Bronchial epithelial cell (primary cell): Measurements from ENCODE around the gene MGAT4A. TPM values are rescaled to one million over a fixed set of nuclear protein-coding genes. Genes with fewer than 3 reads are reported as not detected.
A peak's percentile ranks its signal among the peaks of the same experiment; 100 is the strongest.

Source experiments
- DNase-seq: peaks from one replicate; pipeline ENCODE4 v3.0.0-alpha.2; 2010; ENCODE audit warnings: low read depth
- FAIRE-seq: peaks from 2 replicates; lab custom pipeline; 2011; peaks lifted over from hg19 to GRCh38; lab: Jason Lieb, UNC
- H3K27me3 ChIP-seq: 2 replicates; pipeline ENCODE4 v1.5.1; 2011; ENCODE audit warnings: low read length; ENCODE audit not compliant: control insufficient read depth, insufficient read depth
- H3K36me3 ChIP-seq: 2 replicates; pipeline ENCODE4 v1.5.1; 2011; ENCODE audit warnings: low read length; ENCODE audit not compliant: control insufficient read depth, insufficient read depth
- H3K4me3 ChIP-seq: 2 replicates; pipeline ENCODE4 v1.5.1; 2011; ENCODE audit warnings: mild to moderate bottlenecking, low read depth, low read length, control low read depth
- CTCF ChIP-seq: IDR thresholded peaks from 2 replicates; pipeline ENCODE4 v1.5.1; 2011; ENCODE audit warnings: mild to moderate bottlenecking, moderate library complexity, low read length, control low read depth, inconsistent platforms; ENCODE audit not compliant: insufficient read depth, severe bottlenecking
- total RNA-seq: library from RNA; depleted of rRNA; stranded (reverse); fragments of >200 nt; gene quantifications from 2 replicates; pipeline ENCODE4 v1.2.1, GENCODE V29; 2014

Gene MGAT4A
- total RNA-seq, 1 donor from 2014 or later: 3.9 TPM

- H3K4me3 ChIP-seq: no peak overlapping the region
- H3K36me3 ChIP-seq: no peaks in the 10 kb centered on the region
- H3K27me3 ChIP-seq: no peaks in the 10 kb centered on the region
- FAIRE-seq (no peak), DNase-seq (peak; percentile 12)
- peak; percentile 30 for TF ChIP-seq CTCF
These were observed 96.4 kb downstream of the MGAT4A start for GRCh38 chr2:98634406-98635092.

- DNase-seq: no peak
- no peak for FAIRE-seq
- H3K36me3 ChIP-seq: no peaks in the 10 kb centered on the region
- no peaks in the 10 kb centered on the region for H3K27me3 ChIP-seq
- no peak for TF ChIP-seq CTCF
- H3K4me3 ChIP-seq: no peak overlapping the region
These were observed 98.6 kb downstream of the MGAT4A start for GRCh38 chr2:98632351-98632750.

GRCh38 chr2:98623657-98624056 is 107.3 kb downstream of the MGAT4A start:
- DNase-seq (no peak), FAIRE-seq (no peak)
- Histone ChIP-seq H3K36me3 (no peaks in the 10 kb centered on the region), H3K4me3 (no peak overlapping the region), H3K27me3 (no peaks in the 10 kb centered on the region)
- TF ChIP-seq CTCF: no peak

GRCh38 chr2:98617149-98617548 is 113.8 kb downstream of the MGAT4A start:
- no peak for TF ChIP-seq CTCF
- Histone ChIP-seq H3K4me3 (no peak overlapping the region), H3K27me3 (no peaks in the 10 kb centered on the region), H3K36me3 (peaks cover 8% of the 10 kb centered on the region)
- FAIRE-seq: no peak
- DNase-seq: no peak

GRCh38 chr2:98615481-98615880 is 115.5 kb downstream of the MGAT4A start:
- Histone ChIP-seq H3K27me3 (no peaks in the 10 kb centered on the region), H3K36me3 (peaks cover 16% of the 10 kb centered on the region), H3K4me3 (no peak overlapping the region)
- TF ChIP-seq CTCF: no peak
- FAIRE-seq: no peak
- DNase-seq: no peak
